ENCODE results near the gene ALAS1.
"Not testable (repeated sequence)": the region's sequence is repeated elsewhere in the genome, so short reads cannot be mapped to it uniquely, and the experiment has no call there.

Gene ALAS1

GRCh38 chr3:52150357-52150756 lies 47.6 kb upstream of the ALAS1 start:
- Histone ChIP-seq H3K4me3 (replicated peaks; ENCODE audit: insufficient read depth, low read length) (no peak overlapping the region), H3K27me3 (ENCODE audit: insufficient read depth, poor library complexity, severe bottlenecking) (no peaks in the 10 kb centered on the region), H3K27ac (replicated peaks) (no peak overlapping the region)
- no peak for DNase-seq (ENCODE audit: low read depth in 1 of 2, low spot score in 1 of 2)
- TF ChIP-seq GABPA (IDR thresholded peaks at IDR 0.05; ENCODE audit: low read depth) (no peak), SPI1 (IDR thresholded peaks at IDR 0.05; ENCODE audit: borderline replicate concordance, low read depth) (no peak), POLR2AphosphoS5 (IDR thresholded peaks at IDR 0.05; ENCODE audit: low read depth) (no peak), REST (IDR thresholded peaks at IDR 0.05; ENCODE audit: insufficient replicate concordance, low read depth) (no peak)
- TF ChIP-seq, protein P1, sequence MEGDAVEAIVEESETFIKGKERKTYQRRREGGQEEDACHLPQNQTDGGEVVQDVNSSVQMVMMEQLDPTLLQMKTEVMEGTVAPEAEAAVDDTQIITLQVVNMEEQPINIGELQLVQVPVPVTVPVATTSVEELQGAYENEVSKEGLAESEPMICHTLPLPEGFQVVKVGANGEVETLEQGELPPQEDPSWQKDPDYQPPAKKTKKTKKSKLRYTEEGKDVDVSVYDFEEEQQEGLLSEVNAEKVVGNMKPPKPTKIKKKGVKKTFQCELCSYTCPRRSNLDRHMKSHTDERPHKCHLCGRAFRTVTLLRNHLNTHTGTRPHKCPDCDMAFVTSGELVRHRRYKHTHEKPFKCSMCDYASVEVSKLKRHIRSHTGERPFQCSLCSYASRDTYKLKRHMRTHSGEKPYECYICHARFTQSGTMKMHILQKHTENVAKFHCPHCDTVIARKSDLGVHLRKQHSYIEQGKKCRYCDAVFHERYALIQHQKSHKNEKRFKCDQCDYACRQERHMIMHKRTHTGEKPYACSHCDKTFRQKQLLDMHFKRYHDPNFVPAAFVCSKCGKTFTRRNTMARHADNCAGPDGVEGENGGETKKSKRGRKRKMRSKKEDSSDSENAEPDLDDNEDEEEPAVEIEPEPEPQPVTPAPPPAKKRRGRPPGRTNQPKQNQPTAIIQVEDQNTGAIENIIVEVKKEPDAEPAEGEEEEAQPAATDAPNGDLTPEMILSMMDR (IDR thresholded peaks at IDR 0.05; ENCODE audit: insufficient read depth, low read length), result no peak

DNA sequence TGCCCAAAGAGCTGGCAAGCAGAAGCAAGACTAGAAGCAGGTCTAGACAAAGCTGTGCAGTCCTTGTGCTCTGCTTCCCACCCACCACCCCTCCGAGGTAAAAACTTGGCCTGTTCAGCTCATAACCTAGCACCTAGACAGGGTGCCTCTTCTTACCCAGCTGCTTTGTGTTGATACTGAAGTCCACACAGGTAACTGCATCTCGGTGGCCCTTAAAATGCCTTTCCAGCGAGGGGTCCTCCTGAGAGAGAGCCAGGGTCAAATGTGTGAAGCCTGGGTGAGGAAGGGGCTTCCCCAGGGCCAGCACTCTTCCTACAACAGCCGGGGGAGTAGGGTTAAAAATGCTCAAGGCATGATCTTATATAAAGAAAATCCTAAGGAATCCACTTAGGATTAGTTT lies 47.1 kb upstream of the ALAS1 start:
- no peak overlapping the region for H3K27ac ChIP-seq (replicated peaks)
- H3K4me3 ChIP-seq (replicated peaks; ENCODE audit: insufficient read depth, low read length), result no peak overlapping the region
- TF ChIP-seq SPI1 (IDR thresholded peaks at IDR 0.05; ENCODE audit: borderline replicate concordance, low read depth) (no peak), POLR2AphosphoS5 (IDR thresholded peaks at IDR 0.05; ENCODE audit: low read depth) (no peak), REST (IDR thresholded peaks at IDR 0.05; ENCODE audit: insufficient replicate concordance, low read depth) (no peak), GABPA (IDR thresholded peaks at IDR 0.05; ENCODE audit: low read depth) (no peak)
- TF ChIP-seq, protein P1 (IDR thresholded peaks at IDR 0.05; ENCODE audit: insufficient read depth, low read length), result no peak
- DNase-seq (ENCODE audit: low read depth in 1 of 2, low spot score in 1 of 2), result no peak
- H3K27me3 ChIP-seq (ENCODE audit: insufficient read depth, poor library complexity, severe bottlenecking), result no peaks in the 10 kb centered on the region

- not testable (repeated sequence) for H3K27ac ChIP-seq (replicated peaks); H3K4me3 ChIP-seq (replicated peaks; ENCODE audit: insufficient read depth, low read length); H3K27me3 ChIP-seq (ENCODE audit: insufficient read depth, poor library complexity, severe bottlenecking); DNase-seq (ENCODE audit: low read depth in 1 of 2, low spot score in 1 of 2)
Observed at GRCh38 chr3:52151991-52152390, 46.0 kb upstream of the ALAS1 start.

DNA sequence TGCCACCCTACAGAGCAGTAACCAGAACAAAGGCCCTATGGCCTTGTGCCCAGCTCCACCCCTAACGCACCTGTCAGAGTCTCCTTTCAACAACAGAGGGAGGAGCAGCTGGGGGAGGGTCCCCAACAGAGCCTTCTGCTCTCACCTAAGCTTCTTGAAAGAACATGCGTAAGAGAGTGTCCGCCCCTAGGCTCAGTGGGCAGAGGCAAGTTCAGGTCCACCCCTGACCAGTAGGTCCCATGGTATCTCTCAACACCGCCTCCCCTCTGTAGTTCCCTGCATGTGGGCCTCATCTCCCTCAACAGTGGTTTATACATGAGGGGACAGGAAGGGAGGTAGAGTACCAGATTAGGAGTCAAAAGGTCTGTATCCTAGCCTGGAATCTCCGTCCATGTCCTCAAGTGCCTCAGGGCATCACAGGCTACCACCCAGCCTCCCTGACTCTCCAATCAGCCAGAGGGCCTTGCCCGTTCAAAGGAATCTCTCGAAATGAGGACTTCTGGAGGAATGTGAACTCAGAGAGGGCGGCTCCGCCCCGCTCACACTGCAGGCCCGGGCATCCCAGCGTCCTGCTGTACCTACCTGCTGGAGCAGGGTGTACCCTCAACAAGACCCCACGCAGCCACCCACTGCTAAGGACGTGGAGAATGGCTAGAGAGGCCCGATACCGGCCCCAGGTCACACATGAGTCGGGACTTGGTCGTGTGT lies 44.4 kb upstream of the ALAS1 start:
- H3K27me3 ChIP-seq (ENCODE audit: insufficient read depth, poor library complexity, severe bottlenecking), result no peaks in the 10 kb centered on the region
- TF ChIP-seq SPI1 (IDR thresholded peaks at IDR 0.05; ENCODE audit: borderline replicate concordance, low read depth), result no peak
- TF ChIP-seq GABPA (IDR thresholded peaks at IDR 0.05; ENCODE audit: low read depth), result no peak
- TF ChIP-seq POLR2AphosphoS5 (IDR thresholded peaks at IDR 0.05; ENCODE audit: low read depth), result no peak; the same call in 1 of the 2 replicates
- no peak for TF ChIP-seq REST (IDR thresholded peaks at IDR 0.05; ENCODE audit: insufficient replicate concordance, low read depth)
- TF ChIP-seq, protein P1 (IDR thresholded peaks at IDR 0.05; ENCODE audit: insufficient read depth, low read length), result no peak
- peak; percentile 29 to 42 for DNase-seq (ENCODE audit: low read depth in 1 of 2, low spot score in 1 of 2)
- peak overlapping the region; percentile 90 for H3K27ac ChIP-seq (replicated peaks)
- peak overlapping the region; percentile 94 for H3K4me3 ChIP-seq (replicated peaks; ENCODE audit: insufficient read depth, low read length)
